ENCODE results near the gene ADAMTSL1.

Gene ADAMTSL1

DNA sequence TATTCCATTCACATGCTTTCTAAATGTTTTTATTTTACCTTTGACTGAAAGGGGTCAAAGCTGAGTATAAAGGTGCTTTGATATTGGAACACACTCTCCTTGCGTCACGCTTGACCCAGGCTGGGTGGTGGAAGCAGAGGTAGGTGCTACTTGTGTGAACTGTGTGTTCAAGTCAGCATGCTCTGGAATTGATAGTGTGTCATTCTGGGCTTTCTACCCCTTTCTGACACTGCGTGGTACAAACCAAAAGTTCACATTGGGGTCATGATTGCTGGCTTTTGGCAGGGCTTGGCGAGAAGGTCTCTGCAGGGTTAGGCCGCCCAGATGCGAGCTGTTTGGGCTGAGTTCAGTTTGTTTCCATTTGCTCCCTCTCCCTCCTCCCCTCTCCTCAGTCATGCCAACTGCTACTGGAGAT, 131.8 kb downstream of the ADAMTSL1 start:
- no peak for DNase-seq (ENCODE audit: low spot score)

DNA sequence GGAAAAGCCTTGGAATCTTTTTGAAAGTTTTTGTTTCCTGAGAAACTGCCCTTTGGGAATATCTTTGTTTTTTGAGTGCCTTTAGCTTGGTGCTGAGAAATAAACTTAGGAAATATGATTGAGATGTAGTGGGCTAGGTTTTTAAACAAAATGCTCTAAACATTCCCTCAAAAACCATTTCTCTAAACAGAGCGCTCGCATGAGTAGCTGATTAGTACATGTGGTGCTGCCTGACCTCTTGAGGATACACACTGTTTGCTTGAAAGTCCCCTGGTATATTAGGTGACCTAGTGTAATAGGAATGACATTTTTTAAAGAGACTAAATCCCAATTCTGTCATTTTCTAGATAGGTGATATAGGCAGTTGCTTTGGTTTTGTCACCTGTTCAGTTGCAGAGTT, 132.3 kb downstream of the ADAMTSL1 start:
- no peak for DNase-seq (ENCODE audit: low spot score)

DNA sequence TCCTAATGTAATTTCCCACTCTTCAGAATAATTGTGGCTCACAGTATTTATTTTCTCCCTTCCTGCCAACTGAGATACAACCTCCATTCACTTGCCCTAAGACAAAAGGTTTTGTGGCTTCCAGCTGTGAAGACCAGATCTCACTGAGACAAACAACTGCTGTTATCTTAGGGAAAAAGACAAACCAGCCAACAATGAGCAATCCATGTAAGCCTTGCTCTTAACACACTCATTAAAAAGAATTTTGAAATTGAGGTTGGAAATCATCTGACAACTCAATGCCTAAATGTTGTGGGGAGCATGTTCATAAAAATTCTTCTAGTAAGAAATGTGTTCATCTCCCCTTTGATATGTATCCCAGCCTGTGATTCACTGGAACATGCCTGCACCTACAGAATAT, 132.9 kb downstream of the ADAMTSL1 start:
- DNase-seq (ENCODE audit: low spot score): no peak

DNA sequence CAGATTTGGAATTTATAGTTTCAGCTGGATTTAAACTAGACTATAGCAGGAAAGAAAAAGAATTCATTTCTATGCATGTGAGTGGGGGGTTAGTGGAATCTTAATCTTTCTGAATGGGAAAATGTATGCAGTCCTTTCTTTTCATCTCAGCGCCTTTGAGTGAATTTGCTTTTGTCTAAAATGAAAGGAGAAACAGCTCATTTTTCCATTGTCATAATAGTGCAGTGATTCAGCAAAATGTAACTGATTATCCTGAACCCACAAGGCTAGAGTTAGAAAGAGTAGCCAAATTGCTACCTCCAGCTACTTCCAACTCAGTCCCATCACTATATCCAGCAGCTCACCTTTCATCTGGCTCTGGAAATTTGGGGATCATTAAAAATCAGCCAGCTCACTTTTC, 134.4 kb downstream of the ADAMTSL1 start:
- DNase-seq (ENCODE audit: low spot score): no peak

DNA sequence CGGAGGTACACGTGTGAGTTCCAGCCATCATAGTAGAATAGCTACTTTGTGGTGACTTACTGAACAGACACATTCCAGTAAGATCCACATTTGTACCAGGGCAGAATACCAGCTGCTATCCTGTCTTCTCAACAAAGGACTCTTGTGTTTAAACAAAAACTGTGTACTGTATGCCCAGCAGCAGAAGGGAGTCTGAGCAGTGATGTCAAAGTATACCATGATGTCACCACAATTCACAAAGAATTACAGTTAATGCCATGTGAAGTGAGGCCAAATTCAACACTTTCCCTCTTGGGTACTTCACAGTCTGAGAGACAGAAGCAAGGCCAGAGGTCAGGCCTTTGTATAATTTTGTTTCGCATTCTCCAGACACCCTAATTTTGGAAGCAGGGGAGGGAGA, 137.0 kb downstream of the ADAMTSL1 start:
- DNase-seq (ENCODE audit: low spot score): no peak

DNA sequence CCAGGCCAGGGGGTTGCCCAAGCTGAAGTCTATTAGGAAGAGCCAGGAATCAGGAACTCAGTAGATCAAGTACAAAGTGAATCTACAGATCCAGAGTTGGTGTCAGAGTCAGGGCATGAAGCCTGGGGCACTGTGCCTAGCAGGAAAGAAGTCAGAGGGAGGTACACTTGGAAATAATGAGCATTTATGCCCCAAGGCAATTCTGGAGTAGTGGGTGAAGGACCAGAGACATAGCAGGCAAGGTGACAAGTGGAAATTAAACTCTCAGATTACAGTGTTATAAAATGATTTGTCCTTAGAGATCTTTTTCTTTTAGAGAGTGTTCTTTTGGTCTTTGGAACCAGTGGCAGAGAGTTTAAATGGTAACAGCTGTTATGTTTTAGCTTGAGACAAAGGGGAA, 138.0 kb downstream of the ADAMTSL1 start:
- DNase-seq (ENCODE audit: low spot score): no peak

DNA sequence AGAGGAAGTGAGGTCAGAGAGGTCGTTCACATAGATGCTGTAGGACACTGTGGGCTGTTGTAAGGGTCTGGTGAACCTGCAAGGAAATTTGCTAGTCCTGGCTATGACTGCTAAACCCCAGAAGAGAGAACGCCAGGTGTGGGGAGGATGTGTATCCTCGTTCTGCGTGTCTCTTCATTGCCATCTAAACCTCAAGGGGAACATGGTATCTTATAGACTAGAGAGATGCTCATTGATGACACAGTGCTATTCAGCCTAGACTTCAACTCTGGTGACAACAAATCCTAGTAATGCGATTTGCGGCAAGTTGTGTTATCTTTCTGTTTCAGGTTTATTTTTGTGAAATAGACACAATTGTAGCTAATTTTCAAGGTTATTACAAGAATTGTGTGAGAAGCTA, 140.2 kb downstream of the ADAMTSL1 start:
- no peak for DNase-seq (ENCODE audit: low spot score)

DNA sequence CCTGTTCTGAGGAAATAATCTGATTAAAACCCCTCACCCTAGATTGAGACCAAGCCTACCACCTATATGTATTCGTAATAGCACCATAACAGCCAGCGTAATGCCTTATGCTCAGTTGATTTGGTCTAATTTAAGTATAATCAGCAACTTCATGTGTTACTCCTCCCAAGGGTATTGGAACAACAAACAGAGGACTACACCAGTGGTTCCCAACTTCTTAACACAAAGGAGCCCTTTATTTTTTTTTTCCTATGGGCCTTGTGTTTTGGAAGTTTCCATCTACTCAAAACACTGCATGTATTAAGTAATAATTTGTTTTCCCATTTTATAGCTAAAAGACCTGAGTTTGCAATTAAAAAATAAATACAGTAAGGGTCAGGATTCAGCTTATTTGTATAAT, 140.7 kb downstream of the ADAMTSL1 start:
- DNase-seq (ENCODE audit: low spot score): no peak

DNA sequence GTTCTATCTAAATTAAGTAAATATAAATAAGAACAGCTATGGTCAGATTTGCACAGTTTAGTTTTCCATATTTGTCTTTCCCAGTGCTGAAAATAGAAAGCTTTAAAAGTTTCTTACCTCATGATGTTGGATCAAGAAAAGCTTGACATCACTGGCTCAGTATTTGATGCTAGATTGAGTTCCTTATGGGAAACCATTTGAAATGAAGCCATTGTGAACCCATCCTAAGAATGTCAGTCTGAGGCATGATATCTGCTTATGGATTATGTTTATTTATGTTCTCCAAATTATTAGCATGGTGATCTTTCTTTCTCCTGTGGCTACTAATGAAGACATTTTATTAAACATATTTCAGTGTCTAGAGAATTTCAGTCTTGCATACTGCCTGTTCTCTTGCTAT, 143.0 kb downstream of the ADAMTSL1 start:
- no peak for DNase-seq (ENCODE audit: low spot score)

DNA sequence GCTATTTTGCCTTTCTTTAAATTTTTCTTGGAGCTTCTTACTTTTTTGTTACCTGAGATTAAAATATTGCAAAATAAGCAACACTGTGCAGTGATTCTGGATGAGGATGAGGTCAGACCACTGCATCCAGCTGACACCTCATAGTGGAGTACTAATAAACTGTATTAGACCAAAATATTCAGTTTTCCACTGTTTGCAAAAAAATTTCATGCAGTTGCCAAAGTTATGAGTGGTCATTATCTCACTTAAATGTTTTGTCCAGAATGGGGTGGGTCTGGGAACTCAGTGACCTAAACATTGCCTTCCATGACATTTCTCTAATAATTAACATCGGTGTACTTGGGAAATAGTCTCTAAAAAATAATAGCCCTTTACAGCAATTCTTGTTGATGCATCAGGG, 143.8 kb downstream of the ADAMTSL1 start:
- DNase-seq (ENCODE audit: low spot score): no peak

DNA sequence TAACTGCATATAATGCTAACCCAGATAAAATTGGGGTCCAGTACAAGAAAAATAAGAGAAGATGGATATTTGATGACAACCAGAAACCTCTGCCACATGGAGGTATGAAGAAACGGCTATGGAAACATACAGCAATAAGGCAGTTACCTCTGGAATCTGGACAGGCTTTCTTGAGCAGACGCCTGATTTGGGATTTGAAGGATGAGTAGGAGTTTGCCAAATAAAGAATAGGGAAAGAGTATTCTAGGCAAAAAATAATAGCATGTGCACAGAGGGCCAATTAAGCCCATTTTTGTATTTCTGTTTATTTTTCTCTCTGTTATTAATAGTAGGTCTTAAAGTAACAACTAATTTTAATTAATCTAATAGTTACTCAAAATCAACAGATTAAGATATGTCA, 144.9 kb downstream of the ADAMTSL1 start:
- DNase-seq (ENCODE audit: low spot score): no peak

DNA sequence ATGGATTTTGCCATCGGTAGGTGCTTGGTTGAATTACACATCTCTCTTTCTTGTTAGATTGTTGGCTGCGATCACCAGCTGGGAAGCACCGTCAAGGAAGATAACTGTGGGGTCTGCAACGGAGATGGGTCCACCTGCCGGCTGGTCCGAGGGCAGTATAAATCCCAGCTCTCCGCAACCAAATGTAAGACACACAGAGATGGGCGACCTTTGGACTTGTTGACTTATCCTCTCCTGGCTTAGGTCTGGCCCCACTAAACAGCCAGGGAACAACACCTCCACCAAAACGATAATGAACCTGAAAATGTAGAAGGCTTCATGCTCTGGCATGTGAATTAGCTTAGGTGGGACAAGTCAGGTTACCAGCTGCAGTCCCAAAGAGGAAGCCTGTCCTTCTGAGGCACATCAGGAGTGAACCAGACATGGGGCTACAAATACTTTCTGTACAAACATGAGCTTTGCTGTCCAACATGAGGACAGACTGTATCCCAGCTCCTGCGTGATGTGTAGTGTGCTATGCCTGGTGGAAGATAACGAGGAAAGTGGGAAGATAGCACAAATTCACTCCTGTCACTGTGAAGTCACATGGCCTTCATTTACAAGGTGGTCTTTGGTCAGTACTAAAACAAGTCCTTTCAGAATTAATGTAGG, 148.4 kb downstream of the ADAMTSL1 start:
- no peak for DNase-seq (ENCODE audit: low spot score)

DNA sequence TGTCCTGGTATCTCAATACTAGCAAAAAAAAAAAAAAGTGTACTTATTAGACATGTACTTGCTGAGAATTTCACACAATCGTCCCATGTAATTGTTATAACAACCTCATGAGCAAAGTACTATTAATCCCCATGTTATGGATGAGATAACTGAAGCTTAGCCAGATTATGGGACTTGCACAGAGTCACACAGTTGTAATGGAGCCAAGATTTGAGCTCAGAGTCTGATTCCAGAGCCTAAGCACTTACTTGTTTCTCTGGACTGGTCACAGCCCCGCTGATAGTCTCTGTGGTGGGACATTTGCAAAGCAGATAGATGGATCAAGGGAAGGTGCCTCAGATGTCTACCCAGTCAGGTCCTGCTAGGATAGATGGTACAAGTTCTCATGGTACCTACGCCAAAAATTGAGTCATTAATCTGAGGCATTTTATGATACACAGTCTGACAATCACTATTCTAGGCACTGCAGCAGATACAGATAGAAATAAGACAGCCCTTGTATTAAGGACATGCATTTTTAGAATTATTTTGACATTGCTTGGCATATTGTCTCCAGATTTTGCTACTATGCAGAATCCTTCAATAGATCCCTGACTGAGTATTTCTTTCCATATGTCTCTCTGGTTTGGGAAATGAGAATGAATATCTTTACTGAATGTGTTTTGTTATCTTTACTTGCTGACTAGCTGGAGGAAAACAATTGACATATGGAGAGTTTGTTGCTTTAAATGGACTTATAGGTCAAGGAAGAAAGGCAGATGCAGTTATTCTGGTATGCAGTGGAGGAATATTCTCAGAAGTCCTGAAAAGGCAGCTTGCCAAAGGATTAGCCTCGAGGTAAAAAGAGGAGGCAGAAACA, 149.5 kb downstream of the ADAMTSL1 start:
- DNase-seq (ENCODE audit: low spot score): no peak

DNA sequence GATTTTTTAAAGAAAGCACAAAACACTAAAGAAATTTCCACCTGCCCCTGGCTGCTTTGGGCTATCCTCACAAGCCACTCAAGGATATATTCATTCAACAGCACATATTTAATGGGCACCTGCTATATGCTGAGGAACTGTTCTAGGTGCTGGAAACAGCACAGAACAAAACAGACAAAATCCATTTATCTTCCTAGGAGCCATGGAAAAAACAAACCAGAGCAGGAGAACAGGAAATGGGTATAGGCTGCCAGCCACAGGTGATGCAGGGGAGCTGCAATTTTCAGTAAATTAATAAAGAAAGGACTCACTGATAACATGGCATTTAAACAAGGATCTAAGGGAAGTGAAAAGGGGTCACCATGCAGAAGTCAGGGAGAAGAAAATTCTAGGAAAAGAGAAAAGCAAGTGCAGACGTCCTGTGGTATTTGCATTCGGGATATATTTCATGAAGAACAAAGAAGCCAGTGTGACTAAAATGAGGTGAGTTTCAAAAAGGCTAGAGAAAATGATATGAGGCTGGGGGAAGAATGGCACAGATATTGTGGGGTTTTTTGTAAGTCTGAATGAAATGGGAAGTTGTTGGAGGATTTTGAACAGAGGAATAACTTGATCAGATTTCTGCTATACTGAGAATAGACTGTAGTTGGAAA, 152.2 kb downstream of the ADAMTSL1 start:
- DNase-seq (ENCODE audit: low spot score): no peak

DNA sequence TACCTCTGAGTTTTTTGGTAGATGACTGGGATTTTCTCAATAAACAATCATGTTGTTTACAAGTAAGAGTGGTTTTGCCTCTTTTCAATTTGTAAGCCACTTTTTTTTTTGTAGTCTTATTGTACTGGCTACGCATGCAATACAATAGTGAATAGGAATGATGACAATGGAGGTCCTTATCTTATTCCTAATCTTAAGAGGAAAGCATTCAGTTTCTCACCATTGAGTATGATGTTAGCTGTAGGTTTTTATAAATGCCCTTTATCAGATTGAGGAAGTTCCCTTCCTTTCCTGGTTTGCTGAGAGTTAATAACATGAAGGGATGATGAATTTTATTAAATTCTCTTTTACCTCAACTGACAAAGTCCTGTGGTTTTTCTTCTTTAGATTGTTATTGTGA, 155.2 kb downstream of the ADAMTSL1 start:
- no peak for DNase-seq (ENCODE audit: low spot score)

DNA sequence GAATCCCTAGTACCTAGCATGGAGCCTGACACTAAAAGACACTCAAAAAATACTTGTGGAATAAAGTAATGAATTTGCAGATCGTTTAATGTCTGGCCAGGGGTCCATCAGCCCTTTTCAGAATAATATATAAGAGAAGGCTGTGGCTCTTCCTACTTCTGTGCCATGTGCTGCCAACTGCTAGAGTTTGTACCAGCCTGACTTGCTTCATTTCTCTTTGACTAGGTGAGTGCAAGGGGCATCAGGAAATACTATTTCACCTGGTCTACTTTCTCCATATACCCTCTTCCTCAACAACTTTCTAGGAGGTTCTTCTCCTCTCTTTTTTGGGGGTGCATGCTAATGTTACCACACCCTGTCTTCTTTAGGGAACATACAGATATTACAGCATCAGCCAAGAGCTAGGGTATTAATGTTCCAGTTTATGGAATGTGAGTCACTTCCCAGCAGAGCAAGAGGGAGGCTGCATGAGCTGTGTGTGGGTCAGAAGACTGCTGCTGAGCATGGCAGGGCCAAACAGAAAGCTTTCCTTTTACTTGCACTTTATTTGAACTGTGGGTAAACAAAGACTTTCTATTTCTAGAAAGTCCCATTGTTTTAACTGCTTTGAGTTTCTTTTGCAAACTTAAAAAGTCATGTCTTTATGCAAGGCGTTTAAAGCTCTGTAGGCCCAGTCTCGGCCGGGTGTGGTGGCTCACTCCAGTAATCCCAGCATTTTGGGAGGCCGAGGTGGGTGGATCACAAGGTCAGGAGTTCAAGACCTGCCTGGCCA, 158.9 kb downstream of the ADAMTSL1 start:
- DNase-seq (ENCODE audit: low spot score): no peak

DNA sequence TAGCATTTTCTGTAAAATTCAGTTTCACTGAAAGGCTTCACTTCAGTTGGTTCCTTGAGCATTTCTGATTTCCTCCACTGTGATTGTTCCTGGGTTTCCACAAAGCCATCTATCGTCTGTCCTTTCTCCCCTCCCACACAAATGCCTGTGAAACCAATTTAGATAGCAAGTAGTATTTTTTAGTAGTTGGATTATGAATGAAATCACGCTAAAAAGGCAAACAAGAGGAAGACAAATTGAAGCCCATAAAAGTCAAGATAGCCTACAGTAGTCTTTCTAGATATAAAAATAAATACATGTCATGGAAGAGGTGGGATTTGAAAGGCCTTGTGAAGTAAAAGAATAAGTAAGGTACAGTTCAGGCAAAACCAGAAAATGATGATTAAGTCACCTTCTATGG, 162.8 kb downstream of the ADAMTSL1 start:
- DNase-seq (ENCODE audit: low spot score): no peak

DNA sequence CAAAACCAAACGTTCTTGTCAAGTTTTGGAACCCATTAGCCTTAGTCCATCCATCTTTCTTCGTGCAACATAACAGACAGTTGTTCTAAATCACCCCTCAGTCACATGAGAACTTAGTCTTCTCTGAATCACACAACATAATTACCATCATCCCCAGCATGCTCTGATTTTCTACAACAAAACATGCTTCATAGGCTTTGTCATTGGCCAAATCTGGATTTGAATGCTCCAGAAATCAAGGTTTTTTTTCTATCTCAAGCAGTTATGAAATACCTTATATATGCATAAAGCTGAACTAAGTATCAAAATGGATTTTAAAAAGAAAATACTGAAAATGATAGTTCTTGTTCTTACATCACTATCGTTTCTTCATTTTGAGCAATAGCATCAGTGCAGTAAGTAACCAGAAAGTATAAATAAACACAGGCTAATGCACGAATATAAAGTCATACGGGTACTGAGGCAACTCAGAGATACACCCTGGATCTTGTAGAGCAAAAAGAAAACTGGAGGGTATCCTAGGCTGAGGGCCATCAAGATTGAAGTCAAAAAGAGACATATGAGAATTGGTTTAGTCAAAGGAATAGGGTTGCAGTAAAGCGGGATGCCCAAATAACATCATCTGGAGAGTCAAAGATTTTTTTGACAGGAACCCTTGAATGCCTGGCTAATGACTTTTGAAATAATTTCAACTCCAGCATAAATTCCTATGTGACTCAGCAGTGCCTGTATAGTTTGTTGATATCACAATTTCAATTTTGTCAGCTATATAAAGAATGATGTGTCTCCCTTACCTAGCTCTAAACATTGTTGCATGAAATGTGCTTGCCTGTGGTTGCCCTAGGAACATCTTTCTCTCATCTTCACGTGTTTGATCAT, 164.7 kb downstream of the ADAMTSL1 start:
- no peak for DNase-seq (ENCODE audit: low spot score)

DNA sequence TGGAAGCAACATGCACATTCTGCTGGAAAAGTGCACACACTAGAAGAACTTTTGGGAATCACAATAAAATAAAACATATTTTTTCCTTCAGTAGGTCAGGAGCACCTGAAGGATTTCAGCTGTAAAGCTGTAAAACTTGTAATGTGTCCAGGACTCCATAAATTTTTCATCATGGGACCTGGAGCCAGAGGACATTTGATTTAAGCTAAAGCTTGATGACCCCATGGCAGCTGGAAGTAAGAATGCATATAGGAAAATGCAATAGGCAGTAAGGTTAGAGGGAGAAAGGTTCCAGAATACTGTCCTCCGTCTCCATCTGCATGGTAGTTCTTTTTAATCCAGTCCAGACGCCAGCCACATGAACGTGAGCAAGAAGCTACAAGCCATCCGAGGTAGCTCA, 166.0 kb downstream of the ADAMTSL1 start:
- no peak for DNase-seq (ENCODE audit: low spot score)

DNA sequence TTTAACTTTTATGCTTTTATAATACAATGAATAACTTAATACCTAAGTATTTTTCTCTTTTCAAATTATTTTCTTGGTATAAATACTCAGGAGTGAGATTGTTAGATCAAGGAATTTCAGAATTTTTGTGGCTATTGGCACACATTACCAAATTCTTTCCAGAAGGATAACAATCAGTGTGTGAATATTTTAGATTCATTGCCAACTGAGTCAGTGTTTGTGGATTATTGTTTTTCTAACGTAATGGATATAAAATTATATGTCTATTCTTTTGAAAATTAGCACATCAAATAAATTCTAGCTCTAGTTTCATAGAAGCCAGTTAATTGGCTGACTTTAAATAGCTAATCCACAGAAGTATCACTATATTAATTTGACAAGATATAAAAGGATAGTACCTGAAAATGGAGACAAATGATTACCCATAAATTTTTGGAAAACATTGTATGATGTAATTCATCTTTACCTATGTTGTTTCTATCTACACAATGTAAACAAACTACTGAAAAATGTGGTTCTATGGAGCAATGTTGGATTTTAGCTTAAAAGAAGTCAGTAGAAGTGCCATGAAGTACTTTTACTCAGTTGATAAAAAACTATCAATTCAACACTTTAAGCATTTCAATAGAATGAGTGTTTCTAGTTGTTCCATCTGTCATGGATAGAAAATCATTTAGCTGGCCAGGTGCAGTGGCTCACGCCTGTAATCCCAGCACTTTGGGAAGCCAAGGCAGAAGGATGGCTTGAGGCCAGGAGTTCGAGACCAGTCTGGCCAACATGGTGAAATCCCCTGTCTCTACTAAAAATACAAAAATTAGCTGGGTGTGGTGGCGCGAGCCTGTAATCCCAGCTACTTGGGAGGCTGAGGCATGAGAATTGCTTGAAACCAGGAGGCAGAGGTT, 185.1 kb downstream of the ADAMTSL1 start:
- no peak for DNase-seq (ENCODE audit: low spot score)

Measured in hematopoietic multipotent progenitor cell treated with erythropoietin and hydrocortisone succinate and interleukin-3 and kit ligand, for 15 days (in vitro differentiated cells).